GM12878 (cell line): Measurements from ENCODE around the gene TDRKH. TPM values are rescaled to one million over a fixed set of nuclear protein-coding genes. Genes with fewer than 3 reads are reported as not detected.

Experiments used
- ATAC-seq: fragments of 200-7000 bp; cut with Tn5 transposase; 3 replicates; pipeline ENCODE4 v1.9.1; 2020; ENCODE audit warnings: mild to moderate bottlenecking, moderate library complexity
- BruUV-seq: library from RNA; stranded (reverse); fragments of 400-500 nt; replicated peaks from 2 replicates; lab custom pipeline; 2021; lab: Mats Ljungman, UMichigan
- CTCF ChIA-PET: fragments of 300-600 bp; sonication (Branson Sonifier 250); formaldehyde crosslinking; extraction: SDS; loops from one replicate; lab custom pipeline; 2021; ENCODE audit warnings: inconsistent platforms; lab: Yijun Ruan, JAX
- POLR2A ChIA-PET: fragments of 350-600 bp; formaldehyde crosslinking; extraction: SDS; loops from one replicate; lab custom pipeline; 2021; ENCODE audit warnings: inconsistent platforms; lab: Charles Lee
- RAD21 ChIA-PET: fragments of 300-600 bp; sonication (Branson Sonifier 250); formaldehyde crosslinking; loops from one replicate; lab custom pipeline; 2023; ENCODE audit warnings: antibody characterized with exemption; ENCODE audit not compliant: unreplicated experiment; lab: Charles Lee
- SMC1A ChIA-PET: fragments of 300-600 bp; sonication (Branson Sonifier 250); formaldehyde crosslinking; loops from one replicate; lab custom pipeline; 2023; ENCODE audit not compliant: unreplicated experiment, uncharacterized antibody; lab: Charles Lee
- DNase-seq: peaks from one replicate; pipeline ENCODE4 v3.0.0-alpha.2; 2011; ENCODE audit warnings: low read depth, low spot score
- FAIRE-seq: peaks from 3 replicates; lab custom pipeline; 2011; peaks lifted over from hg19 to GRCh38; lab: Jason Lieb, UNC
- H2AFZ ChIP-seq: 2 replicates; pipeline ENCODE4 v1.6.0; 2011; ENCODE audit warnings: low read depth, low read length, control low read depth; ENCODE audit not compliant: control insufficient read depth
- H3K27ac ChIP-seq: 2 replicates; pipeline ENCODE4 v1.5.1; 2011; ENCODE audit warnings: control low read depth; ENCODE audit not compliant: control insufficient read depth, insufficient read depth
- H3K27me3 ChIP-seq, 2 experiments: replicated peaks in 1 of 2; 2 replicates each; pipeline versions ENCODE4 v1.6.0 to v1.6.1; 2011; ENCODE audit warnings: low read length in 1 of 2; ENCODE audit not compliant: control insufficient read depth in 2 of 2, insufficient read depth in 2 of 2
- H3K36me3 ChIP-seq, 2 experiments: 2 replicates each; pipeline ENCODE4 v1.5.1; 2011; ENCODE audit warnings: low read length in 1 of 2; ENCODE audit not compliant: control insufficient read depth in 2 of 2, insufficient read depth in 2 of 2
- H3K4me1 ChIP-seq: 2 replicates; pipeline ENCODE4 v1.6.1; 2011; ENCODE audit warnings: mild to moderate bottlenecking, low read length, moderate library complexity, mixed read lengths; ENCODE audit not compliant: control insufficient read depth, insufficient read depth
- H3K4me2 ChIP-seq: 2 replicates; pipeline ENCODE4 v1.6.0; 2011; ENCODE audit warnings: control low read depth; ENCODE audit not compliant: control insufficient read depth, insufficient read depth
- H3K4me3 ChIP-seq: fragments of 200-600 bp; sonication (generic); 2 replicates; pipeline ENCODE4 v1.5.1; 2016
- H3K79me2 ChIP-seq: 2 replicates; pipeline ENCODE4 v1.6.0; 2011; ENCODE audit warnings: low read length; ENCODE audit not compliant: control insufficient read depth, insufficient read depth
- H3K9ac ChIP-seq: 2 replicates; pipeline ENCODE4 v1.8.0; 2011; ENCODE audit warnings: low read length, control low read depth, mixed read lengths; ENCODE audit not compliant: control insufficient read depth, insufficient read depth
- H3K9me3 ChIP-seq: replicated peaks from 3 replicates; pipeline ENCODE4 v1.5.1; 2011; ENCODE audit warnings: mild to moderate bottlenecking, low read length; ENCODE audit not compliant: control insufficient read depth, insufficient read depth
- H4K20me1 ChIP-seq: 2 replicates; pipeline ENCODE4 v1.6.0; 2011; ENCODE audit not compliant: control insufficient read depth, insufficient read depth
- ASH2L ChIP-seq: fragments of 300-600, 200-600 bp; sonication (generic); IDR thresholded peaks from 2 replicates; pipeline ENCODE4 v1.6.1; 2017; ENCODE audit warnings: low read depth, mild to moderate bottlenecking, borderline replicate concordance
- BCLAF1 ChIP-seq: fragments of 450-650 bp; IDR thresholded peaks from 2 replicates; pipeline ENCODE4 v1.6.1; 2017; ENCODE audit warnings: antibody characterized with exemption, mild to moderate bottlenecking, moderate library complexity
- FOXM1 ChIP-seq: IDR thresholded peaks from 2 replicates; pipeline ENCODE4 v1.6.1; 2012; ENCODE audit warnings: low read depth, mild to moderate bottlenecking, inconsistent platforms, low read length, moderate library complexity
- GABPA ChIP-seq: IDR thresholded peaks from 2 replicates; pipeline ENCODE4 v1.6.1; 2014; ENCODE audit warnings: antibody characterized with exemption, low read depth, mild to moderate bottlenecking, inconsistent platforms
- IKZF1 ChIP-seq: fragments of 450-650 bp; conservative IDR thresholded peaks from 2 replicates; pipeline ENCODE4 v1.6.1; 2017; ENCODE audit warnings: antibody characterized with exemption, mild to moderate bottlenecking
- KAT2A ChIP-seq: conservative IDR thresholded peaks from 2 replicates; pipeline ENCODE4 v1.6.1; 2011; ENCODE audit warnings: low read depth, low read length; ENCODE audit not compliant: control insufficient read depth
- SUZ12 ChIP-seq: fragments of 200-600 bp; sonication (generic); IDR thresholded peaks from one replicate; pipeline ENCODE4 v1.6.1; 2018; ENCODE audit warnings: antibody characterized with exemption, mild to moderate bottlenecking; ENCODE audit not compliant: unreplicated experiment
- YBX1 ChIP-seq: fragments of 450-650 bp; IDR thresholded peaks from 2 replicates; pipeline ENCODE4 v1.6.1; 2016; ENCODE audit warnings: antibody characterized with exemption
- WGBS: methylation state at CpG from one replicate; pipeline ENCODE4 v1.1.6; 2016; ENCODE audit warnings: low lambda C conversion rate; ENCODE audit not compliant: insufficient replicate concordance, insufficient coverage; ENCODE audit errors: missing lambda C conversion rate; 5-methylcytosine and 5-hydroxymethylcytosine counted together
- in situ Hi-C: fragments of 300-500 bp; cut with MboI; formaldehyde crosslinking; loops from 9 replicates; pipeline ENCODE4 v1.14.3; 2018; ENCODE audit warnings: mixed read lengths
- intact Hi-C: fragments of 100-400 bp; cut with micrococcal nuclease; formaldehyde crosslinking; loops from one replicate; pipeline ENCODE4 v1.14.2; 2022; ENCODE audit not compliant: unreplicated experiment
- polyA plus RNA-seq, 11 experiments: library from polyadenylated mRNA; depleted of rRNA in 4 of 11; unstranded in 6 of 11; stranded (reverse) in 5 of 11; fragments of >200 nt; fragmentation: Nextera tagmentation in 4 of 11; fragmentation: Illumina TruSeq in 1 of 11; extraction: Ambion mirVana in 4 of 11; extraction: Trizol in 1 of 11; gene quantifications; 1 replicate in 1 of 11; 2 replicates in 10 of 11; pipeline versions ENCODE4 v1.2.1 to v1.2.3, GENCODE V29; 2011 to 2016; ENCODE audit warnings: inconsistent platforms in 2 of 11, missing spikeins in 2 of 11, low read depth in 1 of 11
- total RNA-seq, 4 experiments: library from RNA; depleted of rRNA in 3 of 4; stranded (reverse); fragments of >200 nt in 3 of 4; fragmentation: Illumina TruSeq in 1 of 4; extraction: Trizol in 1 of 4; gene quantifications; 2 replicates each; pipeline versions ENCODE4 v1.2.1 to v1.2.3, GENCODE V29; 2013 to 2021
- TF ChIP-seq, protein P1 (sequence below): IDR thresholded peaks from 2 replicates; pipeline ENCODE4 v1.6.1; 2012; ENCODE audit warnings: improper control_type of control experiment, low read depth, low read length; ENCODE audit not compliant: insufficient replicate concordance

The TDRKH gene
- total and polyA plus RNA-seq, 10 of the 15 experiments (the other 5 are each of a cell fraction or from before 2014, with no cell fraction given) = 1.3 to 8.4 (median 2.9) TPM

DNA sequence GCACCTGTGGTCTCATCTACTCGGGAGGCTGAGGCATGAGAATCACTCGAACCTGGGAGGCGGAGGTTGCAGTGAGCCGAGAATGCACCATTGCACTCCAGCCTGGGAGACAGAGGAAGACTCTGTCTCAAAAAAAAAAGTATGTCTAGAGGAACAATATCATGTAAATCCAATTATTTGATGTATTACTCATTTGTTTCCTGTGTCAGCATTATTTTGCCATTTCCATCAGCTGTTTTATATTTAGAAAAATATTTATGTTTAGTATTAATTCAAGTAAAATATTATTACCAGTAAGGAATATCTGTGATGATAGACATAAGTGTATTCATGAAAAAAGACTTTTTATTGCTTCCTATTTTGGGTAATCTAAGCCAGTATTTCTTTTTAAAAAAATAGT lies 13.0 kb downstream of the TDRKH start:
- H3K27me3 ChIP-seq = no peaks in the 10 kb centered on the region
- H3K36me3 ChIP-seq = no peaks in the 10 kb centered on the region
- intact Hi-C loops (no loop called here), in situ Hi-C loops (no loop called here)
- no peak for TF ChIP-seq YBX1
- TF ChIP-seq IKZF1 = no peak
- no peak for TF ChIP-seq ASH2L
- no peaks in the 10 kb centered on the region for H3K79me2 ChIP-seq
- H3K9me3 ChIP-seq = no peaks in the 10 kb centered on the region
- no peak overlapping the region for H3K4me3 ChIP-seq
- H2AFZ ChIP-seq = no peak overlapping the region
- BruUV-seq = no TSS peak
- no peak overlapping the region for H3K4me2 ChIP-seq
- ChIA-PET CTCF (interaction anchor here (0.6 to 1.5 kb wide), 2 partner anchors 12 to 107 kb away, joined by 3 to 8 read pairs; no protein-coding TSS in a partner anchor), SMC1A (interaction anchor here (0.9 to 1.2 kb wide), 2 partner anchors 14 to 69 kb away, joined by 3 read pairs; partner anchors contain the start of gene MRPL9), RAD21 (no interaction called here), POLR2A (interaction anchor here (0.6 kb wide), 1 partner anchor 463 kb away, joined by 3 read pairs; no protein-coding TSS in a partner anchor)
- no peak for FAIRE-seq
- no peaks in the 10 kb centered on the region for H4K20me1 ChIP-seq
- WGBS = 96% methylated on average over 4 of the region's 4 CpGs
- DNase-seq = no peak
- no peak overlapping the region for H3K9ac ChIP-seq
- no peak overlapping the region for H3K27ac ChIP-seq
- H3K4me1 ChIP-seq = no peaks in the 10 kb centered on the region
- no peak for ATAC-seq

DNA sequence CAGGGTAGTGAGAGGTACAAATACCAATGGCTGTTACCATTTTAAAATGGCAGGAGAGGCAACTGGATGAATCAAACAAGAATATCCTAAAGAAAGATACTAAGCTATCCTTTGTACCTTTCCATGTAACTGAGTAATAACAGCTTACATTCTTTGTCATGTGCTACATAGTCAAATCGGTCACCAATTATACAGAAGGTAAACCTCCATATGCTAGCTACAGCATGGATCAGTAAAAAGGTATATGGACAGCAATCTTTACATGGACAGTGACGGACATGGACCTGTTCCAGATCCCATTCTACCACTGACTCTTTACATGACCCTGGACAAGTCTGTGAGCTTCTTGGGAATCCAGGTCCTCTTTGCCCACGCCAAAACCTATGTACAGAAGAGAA lies 13.6 kb downstream of the TDRKH start:
- Histone ChIP-seq H3K9ac (no peak overlapping the region), H4K20me1 (no peaks in the 10 kb centered on the region), H3K4me2 (no peak overlapping the region), H3K27me3 (no peaks in the 10 kb centered on the region), H3K9me3 (no peaks in the 10 kb centered on the region), H3K79me2 (no peaks in the 10 kb centered on the region), H3K4me1 (no peaks in the 10 kb centered on the region), H2AFZ (no peak overlapping the region), H3K4me3 (no peak overlapping the region), H3K36me3 (no peaks in the 10 kb centered on the region), H3K27ac (no peak overlapping the region)
- intact Hi-C loops = no loop called here
- FAIRE-seq = no peak
- 63% methylated on average over 3 of the region's 3 CpGs for WGBS
- ChIA-PET SMC1A (interaction anchor here (1.2 kb wide), 1 partner anchor 14 kb away, joined by 3 read pairs; the partner anchor contains the start of gene MRPL9), RAD21 (no interaction called here), POLR2A (no interaction called here), CTCF (interaction anchor here (1.5 kb wide), 1 partner anchor 13 kb away, joined by 8 read pairs; no protein-coding TSS in a partner anchor)
- in situ Hi-C loops = no loop called here
- ATAC-seq = no peak
- no peak for DNase-seq
- BruUV-seq = no TSS peak
- TF ChIP-seq SUZ12 (no peak), FOXM1 (no peak), BCLAF1 (no peak), GABPA (no peak), KAT2A (no peak)
- TF ChIP-seq, protein P1, sequence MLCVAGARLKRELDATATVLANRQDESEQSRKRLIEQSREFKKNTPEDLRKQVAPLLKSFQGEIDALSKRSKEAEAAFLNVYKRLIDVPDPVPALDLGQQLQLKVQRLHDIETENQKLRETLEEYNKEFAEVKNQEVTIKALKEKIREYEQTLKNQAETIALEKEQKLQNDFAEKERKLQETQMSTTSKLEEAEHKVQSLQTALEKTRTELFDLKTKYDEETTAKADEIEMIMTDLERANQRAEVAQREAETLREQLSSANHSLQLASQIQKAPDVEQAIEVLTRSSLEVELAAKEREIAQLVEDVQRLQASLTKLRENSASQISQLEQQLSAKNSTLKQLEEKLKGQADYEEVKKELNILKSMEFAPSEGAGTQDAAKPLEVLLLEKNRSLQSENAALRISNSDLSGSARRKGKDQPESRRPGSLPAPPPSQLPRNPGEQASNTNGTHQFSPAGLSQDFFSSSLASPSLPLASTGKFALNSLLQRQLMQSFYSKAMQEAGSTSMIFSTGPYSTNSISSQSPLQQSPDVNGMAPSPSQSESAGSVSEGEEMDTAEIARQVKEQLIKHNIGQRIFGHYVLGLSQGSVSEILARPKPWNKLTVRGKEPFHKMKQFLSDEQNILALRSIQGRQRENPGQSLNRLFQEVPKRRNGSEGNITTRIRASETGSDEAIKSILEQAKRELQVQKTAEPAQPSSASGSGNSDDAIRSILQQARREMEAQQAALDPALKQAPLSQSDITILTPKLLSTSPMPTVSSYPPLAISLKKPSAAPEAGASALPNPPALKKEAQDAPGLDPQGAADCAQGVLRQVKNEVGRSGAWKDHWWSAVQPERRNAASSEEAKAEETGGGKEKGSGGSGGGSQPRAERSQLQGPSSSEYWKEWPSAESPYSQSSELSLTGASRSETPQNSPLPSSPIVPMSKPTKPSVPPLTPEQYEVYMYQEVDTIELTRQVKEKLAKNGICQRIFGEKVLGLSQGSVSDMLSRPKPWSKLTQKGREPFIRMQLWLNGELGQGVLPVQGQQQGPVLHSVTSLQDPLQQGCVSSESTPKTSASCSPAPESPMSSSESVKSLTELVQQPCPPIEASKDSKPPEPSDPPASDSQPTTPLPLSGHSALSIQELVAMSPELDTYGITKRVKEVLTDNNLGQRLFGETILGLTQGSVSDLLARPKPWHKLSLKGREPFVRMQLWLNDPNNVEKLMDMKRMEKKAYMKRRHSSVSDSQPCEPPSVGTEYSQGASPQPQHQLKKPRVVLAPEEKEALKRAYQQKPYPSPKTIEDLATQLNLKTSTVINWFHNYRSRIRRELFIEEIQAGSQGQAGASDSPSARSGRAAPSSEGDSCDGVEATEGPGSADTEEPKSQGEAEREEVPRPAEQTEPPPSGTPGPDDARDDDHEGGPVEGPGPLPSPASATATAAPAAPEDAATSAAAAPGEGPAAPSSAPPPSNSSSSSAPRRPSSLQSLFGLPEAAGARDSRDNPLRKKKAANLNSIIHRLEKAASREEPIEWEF = no peak
